Aortic smooth muscle cell (primary cell): ENCODE results near the gene PRR20C. TPM values are rescaled to one million over a fixed set of nuclear protein-coding genes. Genes with fewer than 3 reads are reported as not detected.

ENCODE experiments used
- total RNA-seq: library from RNA; depleted of rRNA; stranded (reverse); fragments of >200 nt; gene quantifications from 2 replicates; pipeline ENCODE4 v1.2.3, GENCODE V29; 2014

The PRR20C gene
- total RNA-seq, result not detected in 2 replicates

DNA sequence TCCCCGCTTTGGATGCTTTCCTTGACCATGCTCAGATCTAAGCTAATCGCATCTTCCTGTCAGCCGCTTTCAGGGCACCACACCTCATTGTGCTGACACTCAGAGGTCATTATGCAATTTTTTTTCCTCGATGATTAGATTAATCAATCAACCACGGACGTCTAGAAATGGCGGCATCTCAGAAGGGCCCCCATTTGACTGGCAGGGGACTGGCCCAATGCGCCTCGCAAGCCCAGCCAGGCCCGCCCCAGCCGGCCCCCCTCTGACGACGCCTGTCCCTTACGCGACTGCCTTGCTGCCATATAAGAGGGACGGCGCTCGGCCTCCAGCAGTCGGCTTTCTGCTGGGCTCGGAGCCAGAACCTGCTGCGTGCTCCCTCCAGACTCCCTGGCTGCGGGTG lies at the start of gene PRR20C:
Gene PRR20C (plus strand): TSS at position 301 of the 400 bp plus-strand sequence. CDS start 387 bp downstream, outside the sequence.

DNA sequence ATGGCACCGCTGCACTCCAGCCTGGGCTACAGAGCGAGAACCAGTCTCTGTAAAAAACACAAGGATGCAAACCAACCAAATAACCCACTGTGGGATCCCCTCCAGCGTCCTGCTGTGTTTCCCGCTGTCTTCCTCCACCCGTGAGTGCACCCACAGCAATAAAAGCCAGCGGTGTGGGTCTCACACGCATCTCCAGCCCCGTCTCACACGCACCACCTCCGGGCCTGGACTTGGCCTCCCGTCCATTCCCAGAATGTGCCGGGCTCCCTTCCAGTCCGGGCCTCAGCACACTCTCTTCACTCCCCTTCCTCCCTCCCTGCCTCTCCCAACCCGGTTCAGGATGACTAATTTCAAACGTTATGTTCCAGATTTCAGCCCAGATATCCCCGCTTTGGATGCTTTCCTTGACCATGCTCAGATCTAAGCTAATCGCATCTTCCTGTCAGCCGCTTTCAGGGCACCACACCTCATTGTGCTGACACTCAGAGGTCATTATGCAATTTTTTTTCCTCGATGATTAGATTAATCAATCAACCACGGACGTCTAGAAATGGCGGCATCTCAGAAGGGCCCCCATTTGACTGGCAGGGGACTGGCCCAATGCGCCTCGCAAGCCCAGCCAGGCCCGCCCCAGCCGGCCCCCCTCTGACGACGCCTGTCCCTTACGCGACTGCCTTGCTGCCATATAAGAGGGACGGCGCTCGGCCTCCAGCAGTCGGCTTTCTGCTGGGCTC lies 13.5 kb upstream of the PRR20C start, which contains the start of gene PRR20A:
Gene PRR20A (plus strand): TSS at position 684 of the 734 bp plus-strand sequence. CDS start 387 bp downstream, outside the sequence.

DNA sequence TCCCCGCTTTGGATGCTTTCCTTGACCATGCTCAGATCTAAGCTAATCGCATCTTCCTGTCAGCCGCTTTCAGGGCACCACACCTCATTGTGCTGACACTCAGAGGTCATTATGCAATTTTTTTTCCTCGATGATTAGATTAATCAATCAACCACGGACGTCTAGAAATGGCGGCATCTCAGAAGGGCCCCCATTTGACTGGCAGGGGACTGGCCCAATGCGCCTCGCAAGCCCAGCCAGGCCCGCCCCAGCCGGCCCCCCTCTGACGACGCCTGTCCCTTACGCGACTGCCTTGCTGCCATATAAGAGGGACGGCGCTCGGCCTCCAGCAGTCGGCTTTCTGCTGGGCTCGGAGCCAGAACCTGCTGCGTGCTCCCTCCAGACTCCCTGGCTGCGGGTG lies 6.7 kb upstream of the PRR20C start, which contains the start of gene PRR20B:
Gene PRR20B (plus strand): TSS at position 301 of the 400 bp plus-strand sequence. CDS start 387 bp downstream, outside the sequence.

DNA sequence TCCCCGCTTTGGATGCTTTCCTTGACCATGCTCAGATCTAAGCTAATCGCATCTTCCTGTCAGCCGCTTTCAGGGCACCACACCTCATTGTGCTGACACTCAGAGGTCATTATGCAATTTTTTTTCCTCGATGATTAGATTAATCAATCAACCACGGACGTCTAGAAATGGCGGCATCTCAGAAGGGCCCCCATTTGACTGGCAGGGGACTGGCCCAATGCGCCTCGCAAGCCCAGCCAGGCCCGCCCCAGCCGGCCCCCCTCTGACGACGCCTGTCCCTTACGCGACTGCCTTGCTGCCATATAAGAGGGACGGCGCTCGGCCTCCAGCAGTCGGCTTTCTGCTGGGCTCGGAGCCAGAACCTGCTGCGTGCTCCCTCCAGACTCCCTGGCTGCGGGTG lies 6.5 kb downstream of the PRR20C start, which contains the start of gene PRR20D:
Gene PRR20D (plus strand): TSS at position 301 of the 400 bp plus-strand sequence. CDS start 387 bp downstream, outside the sequence.

DNA sequence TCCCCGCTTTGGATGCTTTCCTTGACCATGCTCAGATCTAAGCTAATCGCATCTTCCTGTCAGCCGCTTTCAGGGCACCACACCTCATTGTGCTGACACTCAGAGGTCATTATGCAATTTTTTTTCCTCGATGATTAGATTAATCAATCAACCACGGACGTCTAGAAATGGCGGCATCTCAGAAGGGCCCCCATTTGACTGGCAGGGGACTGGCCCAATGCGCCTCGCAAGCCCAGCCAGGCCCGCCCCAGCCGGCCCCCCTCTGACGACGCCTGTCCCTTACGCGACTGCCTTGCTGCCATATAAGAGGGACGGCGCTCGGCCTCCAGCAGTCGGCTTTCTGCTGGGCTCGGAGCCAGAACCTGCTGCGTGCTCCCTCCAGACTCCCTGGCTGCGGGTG lies 13.0 kb downstream of the PRR20C start, which contains the start of gene PRR20E:
Gene PRR20E (plus strand): TSS at position 301 of the 400 bp plus-strand sequence. CDS start 387 bp downstream, outside the sequence.

Other genes with a start within 250 kb of the PRR20C start
- not detected in 2 replicates for gene PRR20A, start 13.1 kb upstream of the PRR20C start, total RNA-seq
- gene PRR20B, start 6.6 kb upstream of the PRR20C start, total RNA-seq, result not detected in 2 replicates
- not detected in 2 replicates for gene PRR20D, start 6.6 kb downstream of the PRR20C start, total RNA-seq
- not detected in 2 replicates for gene PRR20E, start 13.1 kb downstream of the PRR20C start, total RNA-seq